GM04504 (cell line): ENCODE results near the gene STX1B.
A peak's percentile ranks its signal among the peaks of the same experiment; 100 is the strongest.

Experiments used
- DNase-seq: peaks from one replicate; pipeline ENCODE4 v3.0.0-alpha.2; 2012; ENCODE audit warnings: low read depth

Gene STX1B

GRCh38 chr16:30996324-30996984 is 14.0 kb downstream of the STX1B start:
- no peak for DNase-seq

- DNase-seq, result no peak
Measured at GRCh38 chr16:30995927-30996323, 14.5 kb downstream of the STX1B start.

- no peak for DNase-seq
Measured at GRCh38 chr16:30992931-30993816, 17.3 kb downstream of the STX1B start.

- no peak for DNase-seq
Measured at GRCh38 chr16:30992276-30992780, 18.1 kb downstream of the STX1B start.

- DNase-seq, result no peak
Measured at GRCh38 chr16:30991052-30991451, 19.4 kb downstream of the STX1B start.

GRCh38 chr16:30990105-30990504 is 20.3 kb downstream of the STX1B start:
- no peak for DNase-seq

GRCh38 chr16:30989469-30990047 is 20.9 kb downstream of the STX1B start:
- no peak for DNase-seq

- no peak for DNase-seq
Measured at GRCh38 chr16:30987581-30988190, 22.8 kb downstream of the STX1B start.

- DNase-seq, result no peak
Measured at GRCh38 chr16:30986129-30986991, 24.1 kb downstream of the STX1B start.

- no peak for DNase-seq
Measured at GRCh38 chr16:30985401-30986128, 24.9 kb downstream of the STX1B start.

- DNase-seq, result peak; percentile 54
Measured at GRCh38 chr16:30984669-30985400, 25.6 kb downstream of the STX1B start, which contains the start of gene HSD3B7. HSD3B7 (plus strand) TSS chr16:30985207; CDS start chr16:30985659, 452 bp downstream.

GRCh38 chr16:30983898-30984610 is 26.4 kb downstream of the STX1B start:
- no peak for DNase-seq

GRCh38 chr16:30983289-30983889 is 27.0 kb downstream of the STX1B start:
- DNase-seq, result no peak

- DNase-seq, result peak; percentile 64
Measured at GRCh38 chr16:30982548-30983288, 27.7 kb downstream of the STX1B start.

- no peak for DNase-seq
Measured at GRCh38 chr16:30980959-30981358, 29.5 kb downstream of the STX1B start.

- DNase-seq, result no peak
Measured at GRCh38 chr16:30980434-30980833, 30.0 kb downstream of the STX1B start.

GRCh38 chr16:30980023-30980371 is 30.4 kb downstream of the STX1B start:
- no peak for DNase-seq
